ENCODE results near the gene ZBTB44.
A peak's percentile ranks its signal among the peaks of the same experiment; 100 is the strongest.

ZBTB44 gene, protein sequence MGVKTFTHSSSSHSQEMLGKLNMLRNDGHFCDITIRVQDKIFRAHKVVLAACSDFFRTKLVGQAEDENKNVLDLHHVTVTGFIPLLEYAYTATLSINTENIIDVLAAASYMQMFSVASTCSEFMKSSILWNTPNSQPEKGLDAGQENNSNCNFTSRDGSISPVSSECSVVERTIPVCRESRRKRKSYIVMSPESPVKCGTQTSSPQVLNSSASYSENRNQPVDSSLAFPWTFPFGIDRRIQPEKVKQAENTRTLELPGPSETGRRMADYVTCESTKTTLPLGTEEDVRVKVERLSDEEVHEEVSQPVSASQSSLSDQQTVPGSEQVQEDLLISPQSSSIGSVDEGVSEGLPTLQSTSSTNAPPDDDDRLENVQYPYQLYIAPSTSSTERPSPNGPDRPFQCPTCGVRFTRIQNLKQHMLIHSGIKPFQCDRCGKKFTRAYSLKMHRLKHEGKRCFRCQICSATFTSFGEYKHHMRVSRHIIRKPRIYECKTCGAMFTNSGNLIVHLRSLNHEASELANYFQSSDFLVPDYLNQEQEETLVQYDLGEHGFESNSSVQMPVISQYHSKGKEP

DNA sequence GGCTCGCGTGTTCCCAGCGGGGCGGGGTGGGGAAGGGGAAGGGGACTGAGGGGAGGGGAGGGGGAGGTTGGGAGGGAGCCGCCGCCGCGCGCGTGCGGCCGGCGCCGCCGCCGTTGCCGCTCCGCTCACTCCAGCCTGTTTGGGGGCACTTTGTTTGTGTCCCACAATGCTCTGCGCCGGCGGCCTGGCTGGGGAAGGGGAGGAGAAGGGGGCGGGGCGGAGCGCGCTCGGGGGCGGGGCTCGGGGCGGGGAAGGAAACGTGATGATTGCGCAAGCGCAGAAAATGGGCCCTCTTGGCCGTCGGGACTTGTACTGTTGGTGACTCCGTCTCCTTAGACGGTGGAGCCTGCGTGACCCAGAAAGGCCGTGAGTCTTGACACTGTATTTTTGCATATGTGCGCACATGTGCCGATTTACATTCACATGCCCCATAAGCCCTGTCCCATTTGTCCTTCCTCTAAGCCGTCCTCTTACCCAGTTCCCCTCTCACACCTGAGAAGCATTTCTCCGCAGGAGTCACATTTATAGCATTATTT lies at the start of gene ZBTB44:
ZBTB44 (minus strand) TSS at position 168 of the 536 bp plus-strand sequence. CDS start 53,044 bp downstream, outside the sequence.
- H3K27ac ChIP-seq, result peak within 1 kb of the TSS; percentile 81
- TF ChIP-seq, protein P1, sequence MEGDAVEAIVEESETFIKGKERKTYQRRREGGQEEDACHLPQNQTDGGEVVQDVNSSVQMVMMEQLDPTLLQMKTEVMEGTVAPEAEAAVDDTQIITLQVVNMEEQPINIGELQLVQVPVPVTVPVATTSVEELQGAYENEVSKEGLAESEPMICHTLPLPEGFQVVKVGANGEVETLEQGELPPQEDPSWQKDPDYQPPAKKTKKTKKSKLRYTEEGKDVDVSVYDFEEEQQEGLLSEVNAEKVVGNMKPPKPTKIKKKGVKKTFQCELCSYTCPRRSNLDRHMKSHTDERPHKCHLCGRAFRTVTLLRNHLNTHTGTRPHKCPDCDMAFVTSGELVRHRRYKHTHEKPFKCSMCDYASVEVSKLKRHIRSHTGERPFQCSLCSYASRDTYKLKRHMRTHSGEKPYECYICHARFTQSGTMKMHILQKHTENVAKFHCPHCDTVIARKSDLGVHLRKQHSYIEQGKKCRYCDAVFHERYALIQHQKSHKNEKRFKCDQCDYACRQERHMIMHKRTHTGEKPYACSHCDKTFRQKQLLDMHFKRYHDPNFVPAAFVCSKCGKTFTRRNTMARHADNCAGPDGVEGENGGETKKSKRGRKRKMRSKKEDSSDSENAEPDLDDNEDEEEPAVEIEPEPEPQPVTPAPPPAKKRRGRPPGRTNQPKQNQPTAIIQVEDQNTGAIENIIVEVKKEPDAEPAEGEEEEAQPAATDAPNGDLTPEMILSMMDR (conservative IDR thresholded peaks at IDR 0.05), result no peak
- TF ChIP-seq ZFX (IDR thresholded peaks at IDR 0.05), result no peak

DNA sequence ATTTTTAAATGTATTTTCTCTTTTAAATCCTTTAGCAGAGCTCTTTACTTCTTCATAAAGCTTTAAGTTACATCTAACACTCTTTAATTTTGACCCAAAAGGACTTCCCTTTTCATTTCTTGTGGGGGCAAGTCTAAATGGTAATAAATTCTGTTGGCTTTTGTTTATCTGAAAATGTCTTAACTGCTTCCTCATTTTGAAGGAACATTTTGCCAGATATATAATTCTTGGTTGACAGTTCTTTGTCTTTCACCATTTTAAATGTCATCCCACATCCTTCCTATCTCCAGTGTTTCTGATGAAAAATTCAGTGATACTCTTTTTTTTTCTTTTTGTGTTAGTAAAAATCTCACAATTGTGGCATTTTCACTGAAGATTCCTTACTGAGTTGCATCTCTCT lies 44.7 kb upstream of the ZBTB44 start:
- no peak for TF ChIP-seq ZFX (IDR thresholded peaks at IDR 0.05)
- TF ChIP-seq, protein P1 (conservative IDR thresholded peaks at IDR 0.05), result no peak
- no peak overlapping the region for H3K27ac ChIP-seq

DNA sequence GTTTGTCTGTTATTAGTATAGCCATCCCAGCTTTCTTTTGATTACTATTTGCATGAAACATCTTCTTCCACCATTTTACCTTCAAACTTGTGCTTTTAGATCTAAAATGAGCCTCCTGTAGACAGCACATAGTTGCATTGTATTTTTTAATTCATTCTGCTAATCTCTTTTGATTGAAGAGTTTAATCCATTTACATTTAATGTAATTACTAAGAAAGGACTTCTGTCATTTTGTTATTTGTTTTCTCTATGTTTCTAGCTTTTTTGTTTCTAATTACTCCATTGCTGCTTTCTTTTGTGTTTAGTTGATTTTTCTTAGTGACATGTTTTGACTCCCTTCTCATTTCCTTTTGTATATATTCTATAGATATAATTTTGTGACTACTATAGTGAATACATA lies 43.7 kb upstream of the ZBTB44 start:
- TF ChIP-seq, protein P1 (conservative IDR thresholded peaks at IDR 0.05), result no peak
- TF ChIP-seq ZFX (IDR thresholded peaks at IDR 0.05), result no peak
- no peak overlapping the region for H3K27ac ChIP-seq

DNA sequence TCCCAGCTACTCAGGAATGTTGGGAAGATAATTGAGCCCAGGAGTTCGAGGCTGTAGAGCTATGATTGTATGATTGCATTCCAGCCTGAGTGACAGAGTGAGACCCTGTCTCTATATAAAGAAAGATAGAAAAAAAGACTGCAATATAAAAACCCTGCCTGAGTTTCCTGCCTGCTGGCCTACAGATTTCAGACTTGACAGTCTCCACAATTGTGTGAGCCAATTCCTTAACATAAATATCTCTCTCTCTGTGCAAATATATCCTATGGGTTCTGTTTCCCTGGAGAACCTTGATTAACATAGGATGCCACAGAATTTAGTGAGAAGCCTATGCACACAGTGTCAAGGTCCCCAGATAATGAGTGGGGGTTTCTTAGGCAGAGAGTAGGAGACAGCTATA lies 32.5 kb upstream of the ZBTB44 start:
- no peak overlapping the region for H3K27ac ChIP-seq
- TF ChIP-seq, protein P1 (conservative IDR thresholded peaks at IDR 0.05), result no peak
- no peak for TF ChIP-seq ZFX (IDR thresholded peaks at IDR 0.05)

DNA sequence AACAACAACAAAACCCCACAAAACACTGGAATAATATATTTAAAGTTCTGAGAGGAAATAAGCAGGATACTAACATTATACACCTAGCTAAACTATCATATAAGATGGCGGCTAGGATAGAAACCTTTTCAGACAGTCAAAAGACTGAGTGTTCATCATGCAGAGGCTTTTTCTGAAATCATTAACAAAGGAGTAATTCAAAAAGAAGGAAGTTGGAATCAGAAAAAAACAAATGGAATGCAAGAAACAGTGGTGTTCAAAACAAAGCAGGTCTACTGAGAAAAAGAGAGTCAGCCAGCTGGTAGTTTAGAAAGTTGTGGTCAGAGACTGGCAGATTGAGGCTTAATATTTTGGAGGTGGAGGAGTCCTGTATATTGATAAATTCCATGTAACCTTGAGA lies 30.1 kb upstream of the ZBTB44 start:
- TF ChIP-seq, protein P1 (conservative IDR thresholded peaks at IDR 0.05), result no peak
- no peak for TF ChIP-seq ZFX (IDR thresholded peaks at IDR 0.05)

DNA sequence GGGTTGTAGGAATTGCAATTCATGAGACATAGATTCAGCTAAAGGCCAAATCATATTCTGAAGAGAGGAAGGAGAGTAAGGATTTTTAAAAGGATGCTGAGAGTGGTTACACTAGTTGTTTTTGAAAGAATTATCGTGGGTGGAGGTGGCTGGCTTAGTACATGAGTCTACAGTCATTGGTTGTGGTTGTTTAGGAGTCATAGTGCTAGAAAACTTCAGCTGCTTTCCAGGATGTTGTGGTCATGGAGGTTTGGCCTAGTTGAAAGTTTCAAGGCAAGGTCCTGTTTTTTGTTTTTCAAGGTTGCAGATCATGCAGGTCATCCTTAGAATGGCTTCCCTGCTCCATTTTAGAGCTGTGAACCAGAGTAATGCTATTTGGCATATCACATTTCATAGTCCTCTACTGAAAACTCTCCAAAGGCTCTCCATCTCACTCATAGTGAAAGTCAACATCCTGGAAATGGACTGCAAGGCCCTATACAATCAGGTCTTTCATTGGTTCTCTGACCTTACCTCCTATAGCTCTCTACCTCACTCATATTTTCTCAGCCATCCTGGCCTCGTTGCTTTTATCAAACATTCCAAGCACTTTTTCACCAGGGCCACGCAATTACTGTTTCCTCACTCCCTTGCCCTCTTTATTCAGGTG lies 26.1 kb upstream of the ZBTB44 start:
- no peak overlapping the region for H3K27ac ChIP-seq

More for the DNA sequence above, 30.1 kb upstream of the ZBTB44 start:
- H3K27ac ChIP-seq, result no peak overlapping the region

More for the DNA sequence above, 26.1 kb upstream of the ZBTB44 start:
- TF ChIP-seq ZFX (IDR thresholded peaks at IDR 0.05), result no peak
- TF ChIP-seq, protein P1 (conservative IDR thresholded peaks at IDR 0.05), result no peak

Data from C4-2B (cell line).